Smooth muscle cell (in vitro differentiated cells): ENCODE measurements around the gene TAF5L. TPM values are rescaled to one million over a fixed set of nuclear protein-coding genes. Genes with fewer than 3 reads are reported as not detected.

Experiments used
- DNase-seq: peaks from one replicate; lab custom pipeline; 2025; ENCODE audit not compliant: unreplicated experiment; lab: John Stamatoyannopoulos, UW
- H2AFZ ChIP-seq: fragments of 200-600 bp; sonication (generic); 2 replicates; pipeline ENCODE4 v1.6.0; 2016; ENCODE audit warnings: antibody characterized with exemption, low read depth, mild to moderate bottlenecking
- H3F3A ChIP-seq: fragments of 200-600 bp; sonication (generic); 2 replicates; pipeline ENCODE4 v1.6.0; 2017; ENCODE audit warnings: antibody characterized with exemption, low read depth
- H3K27ac ChIP-seq: fragments of 200-600 bp; sonication (generic); 2 replicates; pipeline ENCODE4 v1.5.1; 2016; ENCODE audit warnings: low read depth, mild to moderate bottlenecking
- H3K27me3 ChIP-seq: fragments of 200-600 bp; sonication (generic); 2 replicates; pipeline ENCODE4 v1.6.1; 2016; ENCODE audit warnings: low read depth, mild to moderate bottlenecking
- H3K36me3 ChIP-seq: fragments of 200-600 bp; sonication (generic); 2 replicates; pipeline ENCODE4 v1.5.1; 2016; ENCODE audit warnings: low read depth
- H3K4me1 ChIP-seq: fragments of 200-600 bp; sonication (generic); 2 replicates; pipeline ENCODE4 v1.5.1; 2016; ENCODE audit warnings: low read depth
- H3K4me2 ChIP-seq: fragments of 200-600 bp; sonication (generic); 2 replicates; pipeline ENCODE4 v1.6.0; 2016; ENCODE audit warnings: mild to moderate bottlenecking
- H3K4me3 ChIP-seq: fragments of 200-600 bp; sonication (generic); 2 replicates; pipeline ENCODE4 v1.5.1; 2016; ENCODE audit warnings: mild to moderate bottlenecking
- H3K79me2 ChIP-seq: fragments of 200-600 bp; sonication (generic); 2 replicates; pipeline ENCODE4 v1.6.0; 2016; ENCODE audit warnings: low read depth, mild to moderate bottlenecking
- H3K9ac ChIP-seq: fragments of 200-600 bp; sonication (generic); 2 replicates; pipeline ENCODE4 v1.6.0; 2016; ENCODE audit warnings: low read depth
- H3K9me3 ChIP-seq: fragments of 200-600 bp; sonication (generic); replicated peaks from 2 replicates; pipeline ENCODE4 v1.5.1; 2016; ENCODE audit warnings: low read depth
- H4K20me1 ChIP-seq: fragments of 200-600 bp; sonication (generic); 2 replicates; pipeline ENCODE4 v1.6.0; 2016; ENCODE audit warnings: low read depth
- WGBS: methylation state at CpG from one replicate; pipeline ENCODE4 v1.1.7; 2016; ENCODE audit warnings: low lambda C conversion rate; 5-methylcytosine and 5-hydroxymethylcytosine counted together
- polyA plus RNA-seq: library from polyadenylated mRNA; unstranded; fragments of >200 nt; fragmentation: Nextera tagmentation; extraction: Ambion mirVana; gene quantifications from 2 replicates; pipeline ENCODE4 v1.2.1, GENCODE V29; 2016
- total RNA-seq: library from RNA; depleted of rRNA; stranded (reverse); fragments of >200 nt; gene quantifications from 2 replicates; pipeline ENCODE4 v1.2.3, GENCODE V29; 2014
- TF ChIP-seq, protein P1 (sequence below): fragments of 200-600 bp; sonication (generic); IDR thresholded peaks from 2 replicates; pipeline ENCODE4 v1.5.1; 2017; ENCODE audit warnings: borderline replicate concordance, mild to moderate bottlenecking, antibody characterized with exemption; ENCODE audit not compliant: insufficient read depth, poor library complexity, severe bottlenecking

The TAF5L gene
- total and polyA plus RNA-seq, 2 experiments from 2014 or later = 3.3 to 11.3 TPM

DNA sequence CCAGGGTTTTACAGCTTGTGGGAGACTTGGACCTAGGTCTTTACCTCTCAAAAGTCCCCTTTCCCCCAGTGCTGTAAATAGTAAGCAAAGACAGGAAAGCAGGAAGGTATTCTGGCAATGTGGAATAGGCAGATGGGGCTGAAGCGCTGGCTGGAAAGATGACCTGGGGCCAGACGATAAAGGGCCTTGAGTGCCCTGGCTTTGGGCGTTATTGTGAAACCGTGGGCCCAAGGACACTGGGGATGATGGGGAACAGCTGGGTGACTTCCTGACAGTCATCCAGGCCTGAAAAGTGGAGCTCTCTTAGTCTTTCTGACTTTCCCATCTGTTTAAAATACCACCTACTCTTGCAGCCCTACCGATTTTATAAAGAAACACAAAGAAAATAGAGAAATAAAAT is 16.5 kb upstream of the TAF5L start:
- Histone ChIP-seq H2AFZ (no peak overlapping the region), H3K4me2 (no peak overlapping the region), H3K4me1 (no peaks in the 10 kb centered on the region), H4K20me1 (peaks cover 14% of the 10 kb centered on the region), H3K36me3 (peaks cover 3% of the 10 kb centered on the region), H3F3A (no peaks in the 10 kb centered on the region), H3K4me3 (no peak overlapping the region), H3K9ac (no peak overlapping the region), H3K27me3 (no peaks in the 10 kb centered on the region), H3K9me3 (no peaks in the 10 kb centered on the region), H3K79me2 (peaks cover 8% of the 10 kb centered on the region), H3K27ac (no peak overlapping the region)
- DNase-seq = no peak
- TF ChIP-seq, protein P1, sequence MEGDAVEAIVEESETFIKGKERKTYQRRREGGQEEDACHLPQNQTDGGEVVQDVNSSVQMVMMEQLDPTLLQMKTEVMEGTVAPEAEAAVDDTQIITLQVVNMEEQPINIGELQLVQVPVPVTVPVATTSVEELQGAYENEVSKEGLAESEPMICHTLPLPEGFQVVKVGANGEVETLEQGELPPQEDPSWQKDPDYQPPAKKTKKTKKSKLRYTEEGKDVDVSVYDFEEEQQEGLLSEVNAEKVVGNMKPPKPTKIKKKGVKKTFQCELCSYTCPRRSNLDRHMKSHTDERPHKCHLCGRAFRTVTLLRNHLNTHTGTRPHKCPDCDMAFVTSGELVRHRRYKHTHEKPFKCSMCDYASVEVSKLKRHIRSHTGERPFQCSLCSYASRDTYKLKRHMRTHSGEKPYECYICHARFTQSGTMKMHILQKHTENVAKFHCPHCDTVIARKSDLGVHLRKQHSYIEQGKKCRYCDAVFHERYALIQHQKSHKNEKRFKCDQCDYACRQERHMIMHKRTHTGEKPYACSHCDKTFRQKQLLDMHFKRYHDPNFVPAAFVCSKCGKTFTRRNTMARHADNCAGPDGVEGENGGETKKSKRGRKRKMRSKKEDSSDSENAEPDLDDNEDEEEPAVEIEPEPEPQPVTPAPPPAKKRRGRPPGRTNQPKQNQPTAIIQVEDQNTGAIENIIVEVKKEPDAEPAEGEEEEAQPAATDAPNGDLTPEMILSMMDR = no peak
- WGBS = 87% methylated on average over 5 of the region's 5 CpGs

DNA sequence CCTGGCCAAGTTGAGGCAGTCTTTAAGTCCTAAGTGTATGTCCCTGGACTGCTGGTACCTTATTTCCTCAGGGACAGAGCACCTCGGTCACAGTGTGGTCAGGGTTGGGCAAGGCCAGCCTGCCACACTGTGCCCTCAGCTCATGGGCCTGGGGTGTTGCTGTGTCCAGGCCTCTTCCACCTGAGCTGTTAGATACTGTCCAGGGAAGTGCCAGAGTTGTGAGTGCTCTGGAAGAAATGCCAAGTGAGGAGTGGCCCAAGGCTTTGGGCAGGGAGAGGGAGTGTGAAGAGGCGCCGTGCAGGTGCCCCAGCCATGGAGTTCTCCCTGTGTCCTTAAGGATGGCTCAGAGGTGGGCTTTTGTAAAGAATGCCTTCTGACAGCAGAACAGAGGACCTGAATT is 15.4 kb upstream of the TAF5L start:
- Histone ChIP-seq H3K9ac (no peak overlapping the region), H3K4me1 (no peaks in the 10 kb centered on the region), H3K27ac (no peak overlapping the region), H3K4me3 (no peak overlapping the region), H3K36me3 (peaks cover 3% of the 10 kb centered on the region), H2AFZ (no peak overlapping the region), H3K9me3 (no peaks in the 10 kb centered on the region), H3F3A (no peaks in the 10 kb centered on the region), H4K20me1 (peaks cover 14% of the 10 kb centered on the region), H3K4me2 (no peak overlapping the region), H3K79me2 (peaks cover 8% of the 10 kb centered on the region), H3K27me3 (no peaks in the 10 kb centered on the region)
- TF ChIP-seq, protein P1 = no peak
- WGBS = 96% methylated on average over 3 of the region's 3 CpGs
- DNase-seq = no peak

DNA sequence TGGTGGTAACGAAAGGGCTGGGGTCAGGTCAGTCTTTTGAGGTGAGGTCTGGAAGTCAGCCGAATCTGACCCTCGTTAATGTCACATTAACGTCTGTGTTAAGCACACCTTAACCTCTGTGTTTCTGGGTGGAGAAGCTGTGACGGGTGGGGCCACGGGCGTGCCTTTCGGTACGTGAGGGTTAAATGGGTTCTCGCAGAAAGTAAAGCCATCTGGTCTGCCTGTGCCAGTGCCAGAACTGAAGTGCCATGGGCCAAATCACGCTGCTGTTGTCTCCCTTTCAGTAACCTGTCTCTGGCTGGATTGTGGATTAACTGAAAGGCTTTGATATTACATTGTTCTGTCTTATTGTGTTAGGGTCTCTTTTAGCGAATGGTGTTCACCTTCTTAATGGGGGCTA is 14.5 kb upstream of the TAF5L start:
- 97% methylated on average over 12 of the region's 12 CpGs for WGBS
- no peaks in the 10 kb centered on the region for H3K4me1 ChIP-seq
- H3K36me3 ChIP-seq = peaks cover 3% of the 10 kb centered on the region
- no peak overlapping the region for H2AFZ ChIP-seq
- H4K20me1 ChIP-seq = peaks cover 14% of the 10 kb centered on the region
- DNase-seq = no peak
- H3K9ac ChIP-seq = no peak overlapping the region
- no peaks in the 10 kb centered on the region for H3K9me3 ChIP-seq
- TF ChIP-seq, protein P1 = no peak
- no peaks in the 10 kb centered on the region for H3F3A ChIP-seq
- H3K27ac ChIP-seq = no peak overlapping the region
- no peak overlapping the region for H3K4me3 ChIP-seq
- H3K4me2 ChIP-seq = no peak overlapping the region
- no peaks in the 10 kb centered on the region for H3K27me3 ChIP-seq
- H3K79me2 ChIP-seq = peaks cover 8% of the 10 kb centered on the region

DNA sequence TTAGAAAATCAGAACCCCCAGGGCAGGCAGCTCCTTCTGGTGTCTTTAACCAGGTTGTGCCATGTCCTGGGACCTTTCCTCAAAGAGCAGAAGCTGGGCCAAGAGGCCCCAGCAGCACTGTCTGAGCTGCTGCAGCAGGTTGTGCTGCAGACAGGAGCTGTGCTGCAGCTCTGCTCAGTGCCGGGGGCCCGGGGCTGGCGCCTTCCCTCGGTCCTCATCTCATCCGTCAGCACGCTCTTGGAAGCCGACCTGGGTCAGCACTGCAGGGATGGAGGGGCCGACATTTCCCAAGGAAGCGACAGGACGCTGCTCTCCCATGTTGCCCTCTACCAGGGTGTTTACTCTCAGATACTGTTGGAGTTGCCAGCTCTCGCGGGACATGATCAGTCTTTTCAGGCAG is 11.8 kb upstream of the TAF5L start:
- no peak overlapping the region for H3K4me3 ChIP-seq
- H3K79me2 ChIP-seq = peaks cover 8% of the 10 kb centered on the region
- H2AFZ ChIP-seq = no peak overlapping the region
- H4K20me1 ChIP-seq = peaks cover 14% of the 10 kb centered on the region
- peaks cover 7% of the 10 kb centered on the region for H3K36me3 ChIP-seq
- DNase-seq = no peak
- WGBS = over 99% methylated on average over 12 of the region's 12 CpGs
- H3K9me3 ChIP-seq = no peaks in the 10 kb centered on the region
- H3K4me2 ChIP-seq = no peak overlapping the region
- TF ChIP-seq, protein P1 = no peak
- no peaks in the 10 kb centered on the region for H3K27me3 ChIP-seq
- no peak overlapping the region for H3K27ac ChIP-seq
- H3K9ac ChIP-seq = no peak overlapping the region
- no peaks in the 10 kb centered on the region for H3F3A ChIP-seq
- H3K4me1 ChIP-seq = no peaks in the 10 kb centered on the region
